AG09319 (cell line): ENCODE data around the gene CACNA1C.

Experiments
- DNase-seq: peaks from one replicate; pipeline ENCODE4 v3.0.0-alpha.2; 2010; ENCODE audit warnings: low read depth; ENCODE audit errors: extremely low read depth
- CTCF ChIP-seq: IDR thresholded peaks from 2 replicates; pipeline ENCODE4 v1.5.1; 2011; ENCODE audit warnings: low read depth, mild to moderate bottlenecking, inconsistent platforms, low read length, moderate library complexity

The CACNA1C gene

GRCh38 chr12:2294651-2295475 is 242.1 kb downstream of the CACNA1C start:
- peak; percentile 37 for DNase-seq
- TF ChIP-seq CTCF, result no peak

- no peak for TF ChIP-seq CTCF
These were observed 243.2 kb downstream of the CACNA1C start for GRCh38 chr12:2295941-2296461.

GRCh38 chr12:2297004-2297403 is 244.2 kb downstream of the CACNA1C start:
- TF ChIP-seq CTCF, result no peak

More at GRCh38 chr12:2295941-2296461, 243.2 kb downstream of the CACNA1C start:
- peak; percentile 35 for DNase-seq

GRCh38 chr12:2297658-2298057 is 244.9 kb downstream of the CACNA1C start:
- DNase-seq, result no peak
- TF ChIP-seq CTCF, result no peak

More at GRCh38 chr12:2297004-2297403, 244.2 kb downstream of the CACNA1C start:
- DNase-seq, result no peak

- TF ChIP-seq CTCF, result no peak
- DNase-seq, result no peak
These were observed 245.9 kb downstream of the CACNA1C start for GRCh38 chr12:2298556-2299200.

- no peak for TF ChIP-seq CTCF
- DNase-seq, result no peak
These were observed 246.4 kb downstream of the CACNA1C start for GRCh38 chr12:2299206-2299605.

- no peak for TF ChIP-seq CTCF
- DNase-seq, result no peak
These were observed 247.4 kb downstream of the CACNA1C start for GRCh38 chr12:2300168-2300567.
